Body of pancreas (tissue), 4 donors: ENCODE results near the gene FBXO21.

Source experiments
- CTCF ChIP-seq, 7 experiments: fragments of 450-650 bp in 4 of 7; fragments of 200-600 bp in 3 of 7; sonication (generic) in 3 of 7; IDR thresholded peaks; one replicate each; pipeline ENCODE4 v1.5.1; 2016 to 2019; ENCODE audit warnings: antibody characterized with exemption in 7 of 7
- POLR2A ChIP-seq, 3 donors: fragments of 450-650 bp; IDR thresholded peaks; one replicate each; pipeline ENCODE4 v1.6.1; 2016; ENCODE audit warnings: antibody characterized with exemption in 3 of 3, mild to moderate bottlenecking in 2 of 3

- no peak for TF ChIP-seq POLR2A (IDR thresholded peaks at IDR 0.05)
- no peak for TF ChIP-seq CTCF (IDR thresholded peaks at IDR 0.05)
Measured at GRCh38 chr12:117148642-117149041, 41.6 kb downstream of the FBXO21 start.
